ENCODE measurements around the gene PRDM12.
A peak's percentile ranks its signal among the peaks of the same experiment; 100 is the strongest.

Gene PRDM12

DNA sequence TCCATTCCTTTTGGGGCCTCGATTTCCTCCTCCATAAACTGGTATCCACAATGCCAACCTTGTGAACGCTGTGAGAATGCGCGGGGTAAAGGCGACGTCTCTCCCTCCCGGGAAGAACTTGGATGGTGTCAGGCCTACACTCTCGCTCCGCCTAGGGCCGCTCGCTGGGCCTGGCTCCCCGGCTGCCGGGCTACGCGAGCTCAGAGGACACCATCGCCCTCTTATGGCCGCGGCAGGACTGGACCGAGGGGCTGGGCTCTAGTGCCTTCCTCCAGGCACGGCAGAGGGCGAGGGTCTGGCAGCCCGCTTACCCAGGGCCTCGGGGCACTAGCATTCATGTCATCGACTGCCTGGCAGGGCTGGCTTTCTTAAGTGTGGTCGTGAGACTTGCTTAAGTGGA lies 27.9 kb downstream of the PRDM12 start:
- no peak for DNase-seq

DNA sequence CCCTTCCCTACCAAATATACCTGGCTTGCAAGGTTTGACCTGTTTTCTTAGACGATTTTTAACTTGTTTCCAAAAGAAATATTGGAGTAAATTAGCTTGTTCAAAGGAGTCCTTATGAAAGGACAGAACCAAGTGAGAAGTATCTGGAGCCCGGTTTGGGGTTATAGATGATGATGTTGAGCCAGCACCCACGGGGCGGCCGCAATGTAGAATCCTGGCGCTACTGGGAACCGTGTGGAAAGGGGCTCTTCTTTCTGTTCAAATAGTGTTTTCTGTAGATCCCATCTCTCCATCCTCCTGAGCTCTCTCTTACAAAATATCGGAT lies 28.7 kb downstream of the PRDM12 start:
- DNase-seq, result no peak

DNA sequence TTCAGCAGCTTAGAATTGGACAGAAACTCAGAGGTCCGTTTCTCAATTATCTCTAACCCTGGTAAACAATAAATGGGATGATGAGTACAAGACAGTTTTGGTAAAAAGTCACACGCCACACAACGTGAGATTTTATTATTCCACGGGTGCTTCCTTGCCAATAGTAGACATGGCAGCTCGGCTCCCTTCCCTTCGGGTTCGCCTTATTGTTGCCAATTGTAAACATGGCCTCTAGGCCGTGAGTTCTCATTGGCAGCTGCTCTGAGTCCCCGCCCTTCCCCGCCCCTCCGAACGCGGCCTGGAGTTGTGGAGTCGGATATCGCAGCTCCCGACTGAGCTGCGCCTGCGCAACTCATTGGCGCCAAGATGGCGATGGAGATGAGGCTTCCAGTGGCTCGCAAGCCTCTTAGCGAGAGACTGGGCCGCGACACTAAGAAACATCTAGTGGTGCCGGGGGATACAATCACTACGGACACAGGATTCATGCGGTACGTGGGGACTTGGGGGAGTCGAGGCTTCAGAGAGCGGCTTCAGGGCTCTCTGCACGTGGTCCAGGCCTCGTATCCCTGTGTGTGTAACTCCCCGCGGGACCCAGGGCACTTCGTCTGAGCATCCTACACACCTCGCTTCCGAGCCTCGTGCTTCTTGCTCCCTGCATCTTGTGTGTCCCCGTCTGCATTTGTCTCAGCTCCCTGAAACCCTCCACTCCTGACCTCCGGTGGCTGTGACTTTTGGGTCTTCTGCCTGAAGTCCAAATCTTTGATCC lies 29.2 kb downstream of the PRDM12 start, which contains the start of gene EXOSC2:
TSS of gene EXOSC2 (plus strand) at position 355 of the 766 bp plus-strand sequence. CDS start at position 367, 12 bp downstream.
- DNase-seq, result peak; percentile 97

DNA sequence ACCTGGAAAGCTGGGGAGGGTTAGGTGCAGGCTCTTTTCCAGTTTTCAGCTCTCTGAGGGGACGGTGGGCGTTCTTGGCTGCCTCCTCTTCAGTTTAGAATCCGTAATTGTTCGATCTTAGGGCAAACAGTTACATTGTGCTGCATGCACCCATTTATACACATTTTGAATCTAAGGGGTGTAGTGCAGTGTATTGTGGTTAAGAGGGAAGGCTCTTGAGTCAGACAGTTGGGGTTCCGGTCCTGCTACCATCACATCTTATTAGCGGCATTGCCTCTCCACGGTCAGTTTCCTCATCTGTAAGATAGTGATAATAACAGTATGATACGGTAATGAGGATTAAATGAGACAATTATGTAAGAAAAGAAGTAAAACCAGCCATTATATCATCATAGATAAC lies 29.8 kb downstream of the PRDM12 start:
- DNase-seq, result no peak

DNA sequence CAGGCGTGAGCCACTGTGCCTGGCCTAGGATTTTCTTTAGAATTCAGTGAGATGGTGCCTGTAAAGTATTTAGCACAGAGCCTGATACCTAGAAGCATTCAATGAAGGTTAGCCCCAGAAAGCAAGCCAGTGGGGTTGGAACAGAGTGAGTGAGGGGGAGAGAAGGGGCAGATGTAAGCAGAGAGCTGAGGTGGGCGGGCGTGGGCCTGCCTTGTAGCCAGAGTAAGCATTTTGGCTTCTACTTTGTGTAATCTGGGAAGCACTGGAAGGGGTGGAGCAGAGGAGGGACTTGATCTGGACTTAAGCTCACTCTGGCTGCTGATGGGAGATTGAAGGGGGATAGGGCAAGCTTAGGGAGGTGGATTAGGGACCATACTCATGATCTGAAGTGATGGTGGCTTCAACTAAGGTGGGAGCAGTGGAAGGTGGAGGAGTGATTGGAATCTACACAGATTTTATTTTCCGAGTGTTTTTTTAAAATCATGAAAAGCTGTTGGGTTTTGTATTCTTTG lies 31.8 kb downstream of the PRDM12 start:
- DNase-seq, result no peak

DNA sequence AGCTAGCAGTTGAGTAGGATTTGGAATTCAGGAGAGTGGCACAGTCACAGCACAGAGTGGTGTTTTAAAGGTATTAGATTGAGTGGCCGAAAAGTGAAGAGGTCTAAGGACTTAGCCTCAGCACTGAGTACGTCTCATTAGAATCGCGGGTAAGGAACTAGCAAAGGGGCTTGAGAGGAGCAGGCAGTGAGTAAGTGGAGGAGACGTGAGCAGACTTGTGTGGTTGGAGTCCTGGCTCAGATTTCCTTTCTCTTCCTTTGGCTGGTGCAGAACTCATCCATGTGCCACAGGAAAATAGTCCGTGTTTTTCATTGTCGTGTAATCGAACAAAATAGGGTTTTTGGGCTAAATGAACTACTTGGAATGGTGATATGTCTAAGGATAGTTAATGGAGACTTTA lies 32.6 kb downstream of the PRDM12 start:
- DNase-seq, result no peak

DNA sequence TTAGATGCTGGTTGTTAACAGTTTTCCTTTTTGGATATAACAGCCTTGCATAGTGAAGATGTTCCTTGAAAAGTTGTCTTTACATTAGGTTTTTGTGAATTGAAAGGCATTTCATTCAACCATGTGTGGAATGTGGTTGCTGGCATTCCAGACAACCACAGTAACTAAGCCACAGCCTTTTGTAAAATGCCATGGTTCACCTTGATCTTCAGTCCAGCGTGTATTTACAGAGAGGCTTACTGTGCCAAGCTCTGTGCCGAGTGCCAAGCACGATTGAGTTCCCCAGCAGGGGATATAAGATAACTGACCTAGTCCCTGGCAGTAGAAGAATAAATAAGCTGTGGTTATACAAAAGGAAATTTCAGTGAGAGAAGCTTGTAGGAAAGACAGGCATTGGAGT lies 34.1 kb downstream of the PRDM12 start:
- DNase-seq, result no peak

DNA sequence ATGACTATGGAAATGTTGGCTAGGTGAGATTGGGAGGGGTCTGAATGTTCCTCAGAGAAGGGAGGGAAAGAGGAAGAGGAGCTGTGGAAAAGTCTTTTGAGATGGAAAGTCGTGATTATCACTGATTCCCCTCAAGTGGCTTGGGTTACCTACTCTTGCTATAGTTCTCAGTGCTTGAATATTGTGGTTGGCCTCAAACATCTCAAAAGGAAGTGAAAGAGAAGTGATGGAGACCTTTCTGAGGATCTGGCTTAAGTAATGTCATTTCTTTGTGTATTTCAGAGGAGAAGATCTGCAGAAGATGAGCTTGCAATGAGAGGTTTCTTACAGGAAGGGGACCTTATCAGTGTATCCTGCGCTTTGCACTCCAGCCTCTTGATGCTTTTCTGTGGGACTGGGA lies 34.7 kb downstream of the PRDM12 start:
- DNase-seq, result no peak

DNA sequence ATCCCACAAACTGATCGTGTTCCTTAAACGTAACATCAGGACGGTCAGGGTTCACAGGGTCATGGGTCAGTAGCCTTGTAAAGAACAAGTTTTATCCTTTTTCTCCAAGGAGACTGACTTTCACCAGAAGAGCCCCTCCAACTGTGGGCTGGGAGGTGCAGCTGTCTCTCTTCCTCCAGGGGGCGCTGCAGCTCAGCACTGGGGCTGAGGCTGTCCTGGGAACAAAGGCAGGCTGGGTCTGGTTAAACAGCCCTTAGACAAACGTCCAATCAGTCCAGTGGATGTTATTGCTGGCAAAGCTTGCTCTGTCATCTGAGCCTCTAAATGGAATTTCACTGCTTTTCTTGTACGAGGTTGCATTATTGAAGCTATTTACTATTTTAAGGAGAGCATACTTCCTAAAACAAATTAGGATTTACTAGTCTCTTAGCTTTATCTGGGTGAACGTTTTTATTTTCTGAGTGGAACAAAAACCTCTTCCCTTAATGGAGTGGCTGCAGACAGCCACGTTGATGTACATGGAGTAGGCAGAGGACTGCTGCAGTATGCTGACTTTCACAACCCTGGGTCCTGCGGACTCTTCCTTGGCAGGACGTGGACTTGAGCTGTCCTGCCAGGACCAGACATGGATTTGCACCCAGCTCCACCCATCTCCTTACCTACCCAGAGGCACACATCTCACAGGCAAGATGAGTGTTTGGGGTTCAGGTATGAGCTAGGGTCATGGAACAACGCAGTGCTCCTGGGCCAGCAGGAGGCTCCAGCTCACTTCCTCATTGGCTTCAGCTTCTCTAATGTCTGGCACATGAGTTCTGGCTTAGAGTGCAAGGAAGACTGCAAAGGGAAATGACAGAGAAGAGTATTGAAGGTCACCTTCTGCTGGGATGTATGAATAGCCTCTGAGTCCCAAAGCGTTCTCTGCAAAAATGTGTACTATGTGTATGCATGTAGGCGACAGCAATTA lies 36.9 kb downstream of the PRDM12 start:
- DNase-seq, result peak; percentile 83

DNA sequence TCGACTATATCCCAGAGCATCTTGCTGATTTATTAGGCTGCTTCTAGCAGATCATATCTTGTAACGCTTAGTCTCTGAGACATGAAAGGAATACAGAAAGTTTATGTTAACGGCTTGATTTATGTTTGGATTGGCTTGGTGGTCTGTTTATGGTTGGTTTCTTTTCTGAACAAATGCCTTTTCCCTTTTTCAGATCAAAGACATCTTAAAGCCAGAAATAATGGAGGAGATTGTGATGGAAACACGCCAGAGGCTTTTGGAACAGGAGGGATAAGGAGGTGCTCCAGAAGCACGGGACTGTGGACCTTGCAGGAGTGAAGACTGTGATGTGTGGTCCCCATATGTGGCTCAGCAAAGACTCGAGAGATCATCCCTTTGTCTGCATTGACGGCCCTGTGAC lies 39.1 kb downstream of the PRDM12 start:
- DNase-seq, result no peak

DNA sequence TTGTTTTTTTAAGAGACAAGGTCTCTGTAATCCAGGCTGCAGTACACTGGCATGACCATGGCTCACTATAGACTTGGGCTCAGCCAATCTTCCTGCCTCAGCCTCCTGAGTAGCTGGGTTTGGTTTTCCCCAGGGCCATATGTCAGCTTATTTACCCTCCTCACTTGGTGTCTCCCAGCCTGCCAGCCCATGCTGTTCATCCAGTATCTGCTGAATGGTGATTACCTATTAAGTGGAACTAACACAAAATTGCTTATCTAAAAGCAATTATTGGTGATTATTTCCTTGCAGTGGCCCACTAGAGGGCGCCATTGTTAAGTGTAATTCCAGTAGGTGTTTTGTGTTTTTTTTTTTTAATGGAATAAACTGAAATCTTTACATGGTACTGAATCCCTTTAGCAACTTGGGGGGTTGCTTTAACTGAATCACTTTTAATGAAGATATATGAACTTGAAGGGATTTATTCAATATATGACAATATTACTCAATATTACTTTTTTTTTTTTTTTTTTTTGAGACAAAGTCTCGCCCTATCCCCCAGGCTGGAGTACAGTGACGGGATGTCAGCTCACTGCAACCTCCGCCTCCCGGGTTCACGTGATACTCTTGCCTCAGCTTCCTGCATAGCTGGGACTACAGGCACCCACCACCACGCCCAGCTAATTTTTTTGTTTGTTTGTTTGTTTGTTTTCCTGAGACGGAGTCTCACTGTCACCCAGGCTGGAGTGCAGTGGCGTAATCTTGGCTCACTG lies 43.0 kb downstream of the PRDM12 start:
- peak; percentile 82 for DNase-seq

DNA sequence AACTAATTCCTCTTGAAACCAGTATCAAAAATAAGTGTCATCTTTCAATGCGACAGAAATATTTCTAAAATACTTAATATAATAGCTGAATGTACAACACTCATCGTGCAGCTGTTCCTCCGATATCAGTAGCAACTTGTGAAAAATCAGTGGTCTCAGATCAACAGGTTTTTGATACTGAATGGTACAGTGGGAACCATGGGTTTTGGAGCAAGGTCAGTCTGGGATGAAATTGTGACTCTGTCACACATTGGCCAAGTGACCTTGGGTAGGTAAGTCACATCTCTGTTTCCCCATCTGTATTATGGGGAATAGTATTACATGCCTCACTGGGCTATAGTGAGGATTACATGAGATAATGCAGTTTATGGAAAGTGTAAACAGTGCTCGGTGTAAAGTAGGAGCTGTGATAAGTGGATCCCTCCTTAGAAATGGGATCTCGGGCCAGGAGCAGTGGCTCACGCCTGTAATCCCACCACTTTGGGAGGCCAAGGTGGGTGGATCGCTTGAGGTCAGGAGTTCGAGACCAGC lies 46.5 kb downstream of the PRDM12 start:
- no peak for DNase-seq

DNA sequence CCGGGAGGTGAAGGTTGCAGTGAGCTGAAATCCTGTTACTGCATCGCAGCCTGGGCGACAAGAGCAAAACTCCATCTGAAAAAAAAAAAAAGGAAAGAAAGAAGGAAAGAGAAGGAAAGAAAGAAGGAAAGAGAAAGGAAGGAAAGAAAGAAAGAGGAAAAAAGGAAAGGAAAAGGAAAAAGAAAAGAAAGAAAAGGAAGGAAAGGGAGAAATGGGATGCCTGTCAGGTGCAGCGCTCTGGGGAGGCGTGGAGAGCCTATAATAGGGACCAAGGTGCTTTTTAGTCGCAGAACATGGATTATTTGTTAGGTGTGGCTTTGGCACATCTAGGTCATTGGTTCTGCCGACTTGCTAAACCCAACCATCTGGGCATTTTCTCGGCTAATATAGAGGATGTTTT lies 47.1 kb downstream of the PRDM12 start:
- no peak for DNase-seq

DNA sequence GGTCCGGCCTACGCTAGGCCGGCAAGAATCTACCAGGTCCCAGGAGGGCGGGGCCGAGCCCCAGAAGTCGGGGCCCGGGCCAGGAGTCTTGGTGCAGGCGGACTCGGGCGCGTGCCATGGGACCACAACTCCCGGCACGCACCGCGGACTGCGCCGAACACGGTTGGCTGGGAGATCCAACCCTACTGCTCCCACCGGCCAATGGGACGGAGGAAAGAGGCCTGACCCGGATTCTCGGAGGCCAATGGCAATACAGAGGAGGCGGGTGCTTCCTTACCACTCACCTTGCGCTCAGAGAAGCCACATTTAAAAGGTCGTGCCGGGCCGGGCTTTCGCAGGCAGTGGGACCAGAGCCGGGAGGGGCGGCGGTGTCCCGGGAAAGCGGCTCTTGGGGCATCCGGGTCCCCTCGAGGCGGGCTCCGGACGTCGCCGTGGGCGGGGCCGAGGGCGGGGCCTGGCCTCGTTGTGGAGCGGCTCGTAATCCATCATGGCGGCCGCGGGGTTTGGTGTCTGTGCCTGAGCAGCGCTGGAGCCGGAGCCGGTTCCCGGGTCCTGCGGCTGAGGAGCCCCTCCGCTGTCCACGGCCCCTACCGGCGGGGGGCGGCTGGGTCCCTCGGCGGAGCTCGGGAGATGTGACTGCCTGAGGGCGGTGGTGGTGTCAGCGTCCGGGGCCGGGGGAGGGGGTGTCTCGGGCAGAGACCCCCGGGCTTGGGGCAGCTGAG lies 48.3 kb downstream of the PRDM12 start:
- peak; percentile 95 for DNase-seq

DNA sequence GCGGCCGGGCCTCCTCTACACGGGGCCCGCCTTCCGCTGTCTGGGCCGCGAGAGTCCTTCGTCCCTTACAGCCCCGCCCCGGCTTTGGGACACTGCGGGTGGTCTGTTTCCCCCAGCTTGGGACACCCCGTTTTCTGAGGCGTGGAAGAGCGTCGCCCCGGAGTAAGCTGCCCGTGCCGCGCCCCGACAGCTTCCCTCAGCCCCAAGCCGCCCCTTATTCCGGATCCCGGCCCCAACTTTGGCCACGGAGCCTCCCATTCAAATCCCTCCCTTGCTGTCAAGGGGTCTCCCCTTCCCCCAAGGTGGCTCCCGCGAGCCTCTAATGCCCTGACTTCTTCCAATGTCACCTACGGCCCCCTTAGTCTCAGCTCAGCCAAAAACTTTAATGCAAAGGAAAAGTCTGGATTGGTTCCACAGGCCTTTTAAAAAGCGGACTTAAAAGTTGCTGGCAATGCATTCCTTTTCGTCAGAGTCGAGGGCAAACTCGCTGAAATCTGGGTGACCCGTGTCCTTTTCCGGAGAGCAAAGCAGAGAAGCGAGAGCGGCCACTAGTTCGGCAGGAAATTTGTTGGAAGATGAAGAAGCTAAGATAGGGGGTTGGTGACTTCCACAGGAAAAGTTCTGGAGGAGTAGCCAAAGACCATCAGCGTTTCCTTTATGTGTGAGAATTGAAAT lies 49.0 kb downstream of the PRDM12 start:
- peak; percentile 33 for DNase-seq

DNA sequence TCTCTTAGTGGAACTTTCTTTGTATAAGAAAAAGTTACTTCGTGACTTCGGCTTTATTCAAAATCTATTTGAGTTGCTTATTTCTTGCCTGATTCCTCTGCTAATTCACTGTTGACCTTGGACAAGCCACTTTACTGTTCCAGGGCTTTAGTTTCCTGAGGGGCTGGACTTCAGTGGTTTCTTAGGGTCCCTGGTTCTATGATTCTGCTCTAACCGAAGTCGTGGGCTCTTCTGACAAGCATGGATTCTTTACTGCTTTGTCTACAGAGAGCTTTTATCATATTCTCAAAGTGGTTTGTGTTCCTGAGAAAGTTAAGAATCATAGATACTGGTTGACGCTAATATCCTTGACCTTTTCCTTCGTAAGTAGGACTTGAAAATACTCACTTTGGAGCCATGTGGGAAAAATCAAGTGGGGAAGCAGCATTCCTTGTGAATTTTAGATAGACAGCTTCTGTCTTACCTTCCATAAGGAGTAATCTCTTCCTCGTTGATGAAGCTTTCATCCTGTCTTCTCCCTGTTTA lies 50.3 kb downstream of the PRDM12 start:
- DNase-seq, result no peak

DNA sequence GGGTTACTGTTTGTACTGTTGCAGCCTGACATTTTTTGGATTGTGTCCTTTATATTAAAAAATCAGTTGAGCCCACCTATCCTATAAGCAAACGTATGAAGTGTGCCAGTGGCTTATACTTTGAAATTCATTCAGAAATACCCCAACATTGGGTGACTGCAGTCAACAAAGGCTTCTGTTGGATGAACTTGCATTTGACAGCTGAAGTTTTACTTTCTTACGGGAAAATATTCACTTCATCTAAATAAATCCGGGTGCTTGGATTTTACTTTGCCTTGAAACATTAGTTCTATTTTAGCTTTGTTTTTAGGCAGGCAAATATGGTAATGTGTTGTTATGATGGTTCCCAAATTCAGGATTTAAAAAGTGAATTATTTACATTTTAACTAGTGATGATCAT lies 50.9 kb downstream of the PRDM12 start:
- DNase-seq, result no peak

DNA sequence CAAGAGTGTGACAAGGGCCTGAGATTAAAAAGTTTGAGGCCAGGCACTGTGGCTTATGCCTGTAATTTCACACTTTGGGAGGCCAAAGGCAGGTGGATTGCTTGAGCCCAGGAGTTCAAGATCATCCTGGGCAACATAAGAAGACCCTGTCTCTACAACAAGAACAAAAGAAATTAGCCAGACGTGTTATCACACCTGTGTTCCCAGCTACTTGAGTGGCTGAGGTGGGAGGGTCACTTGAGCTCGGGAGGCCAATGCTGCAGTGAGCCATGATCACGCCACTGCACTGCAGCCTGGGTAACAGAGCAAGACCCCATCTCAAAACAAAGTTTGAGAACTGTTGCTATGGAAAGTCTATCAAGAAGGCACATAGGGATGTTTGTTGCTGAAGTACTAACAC lies 54.2 kb downstream of the PRDM12 start:
- no peak for DNase-seq

DNA sequence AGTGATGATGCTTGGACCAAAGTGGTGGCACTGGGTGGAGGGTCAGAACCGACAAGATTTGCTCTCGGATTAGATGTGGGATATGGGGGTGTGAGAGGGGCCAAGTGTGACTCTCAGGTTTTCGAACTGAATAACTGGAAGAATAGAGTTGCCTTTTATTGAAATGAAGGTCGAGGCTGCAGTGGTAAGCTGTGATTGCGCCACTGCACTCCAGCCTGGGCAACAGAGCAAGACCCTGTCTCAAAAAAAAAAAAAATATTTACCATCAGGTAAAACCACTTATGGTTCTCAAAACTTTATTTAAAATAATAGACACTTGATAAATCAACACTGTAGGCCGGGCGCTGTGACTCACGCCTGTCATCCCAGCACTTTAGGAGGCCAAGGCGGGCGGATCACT lies 56.4 kb downstream of the PRDM12 start:
- DNase-seq, result no peak

DNA sequence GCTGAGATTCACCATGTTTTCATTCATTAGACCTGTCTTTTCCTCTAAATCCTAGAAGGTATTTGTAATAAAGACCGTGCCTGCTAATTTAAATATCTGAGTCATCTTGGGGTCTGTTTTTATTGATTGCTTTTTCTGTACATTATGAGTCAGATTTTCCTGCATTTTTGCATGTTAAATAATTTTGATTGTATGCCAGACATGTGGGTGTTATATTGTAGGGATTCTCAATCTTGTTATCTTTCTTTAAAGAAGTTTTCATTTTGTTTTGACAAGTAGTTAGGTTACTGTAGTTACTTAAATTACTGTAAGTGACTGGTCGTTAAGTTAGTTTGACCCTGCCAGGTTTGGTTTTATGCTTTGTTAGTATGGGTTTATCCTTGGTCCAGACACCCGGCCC lies 64.3 kb downstream of the PRDM12 start:
- DNase-seq, result no peak

DNA sequence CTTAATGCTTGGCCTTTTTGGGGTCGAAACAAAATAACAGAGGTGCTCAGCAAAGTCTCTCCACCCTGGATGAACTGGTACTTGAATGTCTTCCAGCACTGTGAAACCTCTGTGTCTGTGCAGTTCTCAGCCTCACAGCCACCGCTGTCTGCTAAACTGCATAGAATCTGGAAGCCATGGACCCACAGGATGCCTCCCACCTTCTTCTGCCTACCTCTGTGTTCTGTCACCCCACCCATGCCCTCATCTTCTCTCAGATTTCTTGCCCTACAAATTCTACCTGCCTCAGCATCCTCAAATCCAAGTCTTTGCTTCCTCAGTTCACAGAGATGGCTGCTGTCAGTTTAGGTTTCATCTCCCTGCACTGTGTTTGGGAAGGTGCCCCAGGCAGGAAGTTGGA lies 64.8 kb downstream of the PRDM12 start:
- DNase-seq, result no peak
